WTC11 (cell line): Measurements from ENCODE around the gene LTBP3.

ENCODE experiments used
- CTCF ChIP-seq: fragments of 200-600 bp; IDR thresholded peaks from 2 replicates; pipeline ENCODE4 v1.8.0; 2022; ENCODE audit warnings: antibody characterized with exemption
- E2F5 ChIP-seq: sonication (generic); formaldehyde crosslinking; IDR thresholded peaks from 2 replicates; pipeline ENCODE4 v1.8.1; 2022; ENCODE audit warnings: mild to moderate bottlenecking, moderate library complexity, missing genetic modification reagents
- IRF1 ChIP-seq: sonication (generic); formaldehyde crosslinking; IDR thresholded peaks from 2 replicates; pipeline ENCODE4 v1.8.0; 2023; ENCODE audit warnings: missing genetic modification reagents
- NR3C1 ChIP-seq: sonication (generic); formaldehyde crosslinking; conservative IDR thresholded peaks from 2 replicates; pipeline ENCODE4 v1.8.1; 2023; ENCODE audit warnings: low read depth, mild to moderate bottlenecking, missing genetic modification reagents
- SMAD3 ChIP-seq: sonication (generic); formaldehyde crosslinking; IDR thresholded peaks from 2 replicates; pipeline ENCODE4 v1.8.0; 2022; ENCODE audit warnings: missing genetic modification reagents, mild to moderate bottlenecking, borderline replicate concordance
- SMAD4 ChIP-seq: sonication (generic); formaldehyde crosslinking; IDR thresholded peaks from 2 replicates; pipeline ENCODE4 v1.8.0; 2022; ENCODE audit warnings: mild to moderate bottlenecking, missing genetic modification reagents
- SP1 ChIP-seq: sonication (generic); formaldehyde crosslinking; conservative IDR thresholded peaks from 2 replicates; pipeline ENCODE4 v1.8.1; 2022; ENCODE audit warnings: missing genetic modification reagents
- TP53 ChIP-seq: sonication (generic); formaldehyde crosslinking; IDR thresholded peaks from 2 replicates; pipeline ENCODE4 v1.8.1; 2023; ENCODE audit warnings: mild to moderate bottlenecking, missing genetic modification reagents
- ZNF317 ChIP-seq: sonication (generic); formaldehyde crosslinking; IDR thresholded peaks from 2 replicates; pipeline ENCODE4 v1.8.1; 2023; ENCODE audit warnings: low read depth, mild to moderate bottlenecking, moderate library complexity, missing genetic modification reagents, borderline replicate concordance
- ZNF396 ChIP-seq: fragments of 250-450 bp; sonication (Bioruptor Pico); IDR thresholded peaks from 2 replicates; pipeline ENCODE4 v1.8.0; 2021; ENCODE audit warnings: mild to moderate bottlenecking, moderate library complexity, borderline replicate concordance

GRCh38 chr11:65506772-65507505 lies 51.2 kb downstream of the LTBP3 start:
- TF ChIP-seq IRF1 (no peak), CTCF (no peak), NR3C1 (no peak), TP53 (CRISPR knock-in tag) (no peak), SMAD3 (no peak), ZNF396 (CRISPR knock-in tag) (no peak), SP1 (CRISPR knock-in tag) (no peak), E2F5 (CRISPR knock-in tag) (no peak), SMAD4 (CRISPR knock-in tag) (no peak), ZNF317 (CRISPR knock-in tag) (no peak)
